ENCODE results near the gene CCNI2. TPM values are rescaled to one million over a fixed set of nuclear protein-coding genes. Genes with fewer than 3 reads are reported as not detected.

Gene CCNI2
- polyA plus RNA-seq, 1 experiment = not detected

DNA sequence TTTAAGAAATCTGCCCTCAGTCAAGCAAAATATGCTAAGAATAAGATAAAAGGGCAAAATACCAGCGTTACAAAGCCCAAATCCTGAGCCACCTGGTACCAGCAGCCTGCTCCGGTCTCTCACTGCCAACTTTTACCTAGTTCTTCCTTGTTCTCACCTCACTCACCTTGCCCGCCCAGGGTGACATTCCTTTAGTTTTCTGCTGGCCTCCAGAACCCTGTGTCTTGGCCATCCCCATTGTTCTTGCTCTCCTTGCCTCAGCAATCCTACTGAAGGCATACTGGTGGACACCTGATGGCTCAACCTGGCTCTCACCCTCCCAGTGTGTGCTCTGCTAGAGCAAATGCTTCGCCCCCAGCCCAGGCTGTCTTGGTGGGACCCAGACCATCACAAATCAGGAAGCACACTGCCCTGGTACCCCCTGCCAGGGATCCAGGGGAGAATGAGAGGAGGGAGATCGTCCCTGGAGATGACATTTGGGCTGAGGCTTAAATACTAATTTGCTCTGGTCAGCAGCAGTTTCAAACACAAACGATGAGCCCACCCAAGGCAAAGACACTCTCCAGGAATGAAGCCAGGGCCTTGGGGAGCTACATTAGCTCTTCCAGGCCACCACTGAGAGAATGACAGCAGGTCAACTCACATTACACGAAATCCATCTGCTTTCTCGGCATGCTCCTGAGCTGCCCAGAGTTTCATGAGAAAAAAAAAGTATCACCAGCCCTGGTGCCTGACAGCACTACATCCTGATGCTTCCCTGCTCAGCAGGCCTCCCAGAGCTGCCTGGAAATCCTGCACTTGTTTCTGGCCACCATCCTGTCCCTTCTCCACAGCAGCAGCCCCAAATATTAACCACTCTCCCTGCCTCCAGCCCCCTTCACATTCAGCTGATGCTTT lies 42.0 kb downstream of the CCNI2 start:
- H3K27ac ChIP-seq (ENCODE audit: low read depth, low read length) = no peak overlapping the region
- POLR2A ChIA-PET = interaction anchor here (0.6 kb wide), 1 partner anchor 81 kb away, joined by 5 read pairs; no protein-coding TSS in a partner anchor
- CTCF ChIA-PET = interaction anchor here (1.7 kb wide), 1 partner anchor 31 kb away, joined by 6 read pairs; no protein-coding TSS in a partner anchor
- no peak overlapping the region for H3K4me3 ChIP-seq (ENCODE audit: low read depth, low read length)
- TF ChIP-seq, protein P1, sequence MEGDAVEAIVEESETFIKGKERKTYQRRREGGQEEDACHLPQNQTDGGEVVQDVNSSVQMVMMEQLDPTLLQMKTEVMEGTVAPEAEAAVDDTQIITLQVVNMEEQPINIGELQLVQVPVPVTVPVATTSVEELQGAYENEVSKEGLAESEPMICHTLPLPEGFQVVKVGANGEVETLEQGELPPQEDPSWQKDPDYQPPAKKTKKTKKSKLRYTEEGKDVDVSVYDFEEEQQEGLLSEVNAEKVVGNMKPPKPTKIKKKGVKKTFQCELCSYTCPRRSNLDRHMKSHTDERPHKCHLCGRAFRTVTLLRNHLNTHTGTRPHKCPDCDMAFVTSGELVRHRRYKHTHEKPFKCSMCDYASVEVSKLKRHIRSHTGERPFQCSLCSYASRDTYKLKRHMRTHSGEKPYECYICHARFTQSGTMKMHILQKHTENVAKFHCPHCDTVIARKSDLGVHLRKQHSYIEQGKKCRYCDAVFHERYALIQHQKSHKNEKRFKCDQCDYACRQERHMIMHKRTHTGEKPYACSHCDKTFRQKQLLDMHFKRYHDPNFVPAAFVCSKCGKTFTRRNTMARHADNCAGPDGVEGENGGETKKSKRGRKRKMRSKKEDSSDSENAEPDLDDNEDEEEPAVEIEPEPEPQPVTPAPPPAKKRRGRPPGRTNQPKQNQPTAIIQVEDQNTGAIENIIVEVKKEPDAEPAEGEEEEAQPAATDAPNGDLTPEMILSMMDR (IDR thresholded peaks at IDR 0.05; ENCODE audit: low read depth, low read length) = no peak
- DNase-seq (ENCODE audit: low read depth, low spot score) = no peak
- H3K9me3 ChIP-seq (ENCODE audit: control insufficient read depth, insufficient read depth, low read length) = no peaks in the 10 kb centered on the region
- H3K27me3 ChIP-seq (ENCODE audit: control insufficient read depth, insufficient read depth, low read length) = peaks cover 8% of the 10 kb centered on the region

DNA sequence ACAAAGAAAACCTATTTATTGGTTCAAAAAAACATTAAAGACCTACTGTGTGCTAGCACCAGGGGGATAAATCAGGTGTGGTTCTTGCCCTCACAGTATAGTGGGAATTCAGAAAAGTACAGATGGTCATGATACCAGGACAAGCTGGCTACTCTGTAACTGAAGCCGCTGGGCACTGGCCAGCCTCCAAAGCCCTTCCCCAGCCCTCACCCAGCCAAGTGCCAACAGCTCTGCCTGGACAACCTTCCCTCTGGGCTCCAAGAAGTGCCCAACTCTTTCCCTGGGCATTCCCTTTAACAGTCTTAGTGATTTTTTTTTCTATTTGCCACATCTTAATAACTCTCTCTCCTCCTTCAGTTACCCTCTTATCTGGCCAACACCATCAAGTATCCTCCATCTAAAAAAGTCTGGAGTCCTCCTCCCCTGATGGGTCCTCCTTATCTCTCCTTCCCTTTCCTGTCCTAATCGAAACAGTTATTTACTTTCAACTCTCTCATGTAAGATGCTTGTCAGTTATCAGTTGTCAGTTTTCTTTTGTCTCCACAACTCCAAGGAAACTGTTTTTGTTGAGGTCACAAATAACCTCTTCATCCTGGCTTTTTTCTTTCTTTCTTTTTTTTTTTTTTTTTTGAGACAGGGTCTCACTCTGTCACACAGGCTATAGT lies 43.1 kb downstream of the CCNI2 start:
- no peak overlapping the region for H3K27ac ChIP-seq (ENCODE audit: low read depth, low read length)
- CTCF ChIA-PET = interaction anchor here (0.7 to 1.7 kb wide), 2 partner anchors 30 to 292 kb away, joined by 3 to 6 read pairs; no protein-coding TSS in a partner anchor
- H3K9me3 ChIP-seq (ENCODE audit: control insufficient read depth, insufficient read depth, low read length) = no peaks in the 10 kb centered on the region
- peaks cover 8% of the 10 kb centered on the region for H3K27me3 ChIP-seq (ENCODE audit: control insufficient read depth, insufficient read depth, low read length)
- POLR2A ChIA-PET = no interaction called here
- TF ChIP-seq, protein P1 (IDR thresholded peaks at IDR 0.05; ENCODE audit: low read depth, low read length) = no peak
- no peak for DNase-seq (ENCODE audit: low read depth, low spot score)
- H3K4me3 ChIP-seq (ENCODE audit: low read depth, low read length) = no peak overlapping the region

DNA sequence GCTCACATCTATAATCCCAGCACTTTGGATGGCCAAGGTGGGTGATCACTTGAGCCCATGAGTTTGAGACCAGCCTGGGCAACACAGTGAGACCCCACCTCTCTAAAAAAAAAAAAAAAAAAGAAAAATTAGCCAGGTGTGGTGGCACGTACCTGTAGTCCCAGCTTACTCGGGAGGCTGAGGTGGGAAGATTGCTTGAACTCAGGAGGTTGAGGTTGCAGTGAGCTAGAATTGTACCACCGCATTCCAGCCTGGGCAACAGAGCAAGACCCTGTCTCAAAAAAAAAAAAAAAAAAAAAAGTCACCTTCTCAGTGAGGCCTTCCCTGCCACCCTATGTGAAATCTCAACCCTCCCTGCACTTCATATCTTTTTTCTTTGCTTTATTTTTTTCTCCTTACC lies 43.8 kb downstream of the CCNI2 start:
- Histone ChIP-seq H3K27me3 (ENCODE audit: control insufficient read depth, insufficient read depth, low read length) (peaks cover 8% of the 10 kb centered on the region), H3K4me3 (ENCODE audit: low read depth, low read length) (no peak overlapping the region), H3K27ac (ENCODE audit: low read depth, low read length) (no peak overlapping the region), H3K9me3 (ENCODE audit: control insufficient read depth, insufficient read depth, low read length) (no peaks in the 10 kb centered on the region)
- CTCF ChIA-PET = interaction anchor here (0.7 to 2.4 kb wide), 2 partner anchors 29 to 293 kb away, joined by 3 to 9 read pairs; no protein-coding TSS in a partner anchor
- POLR2A ChIA-PET = no interaction called here
- no peak for DNase-seq (ENCODE audit: low read depth, low spot score)
- TF ChIP-seq, protein P1 (IDR thresholded peaks at IDR 0.05; ENCODE audit: low read depth, low read length) = no peak

GRCh38 chr5:132797651-132798050 lies 50.4 kb downstream of the CCNI2 start:
- ChIA-PET CTCF (interaction anchor here (0.7 to 6.7 kb wide), 5 partner anchors 10 to 412 kb away, joined by 4 to 54 read pairs (median 6); no protein-coding TSS in a partner anchor), POLR2A (no interaction called here)
- Histone ChIP-seq H3K27ac (ENCODE audit: low read depth, low read length) (no peak overlapping the region), H3K4me3 (ENCODE audit: low read depth, low read length) (no peak overlapping the region), H3K9me3 (ENCODE audit: control insufficient read depth, insufficient read depth, low read length) (no peaks in the 10 kb centered on the region), H3K27me3 (ENCODE audit: control insufficient read depth, insufficient read depth, low read length) (peaks cover 27% of the 10 kb centered on the region)
- no peak for DNase-seq (ENCODE audit: low read depth, low spot score)
- TF ChIP-seq, protein P1 (IDR thresholded peaks at IDR 0.05; ENCODE audit: low read depth, low read length) = no peak
